ENCODE data around the gene CPSF4L.

CPSF4L gene

DNA sequence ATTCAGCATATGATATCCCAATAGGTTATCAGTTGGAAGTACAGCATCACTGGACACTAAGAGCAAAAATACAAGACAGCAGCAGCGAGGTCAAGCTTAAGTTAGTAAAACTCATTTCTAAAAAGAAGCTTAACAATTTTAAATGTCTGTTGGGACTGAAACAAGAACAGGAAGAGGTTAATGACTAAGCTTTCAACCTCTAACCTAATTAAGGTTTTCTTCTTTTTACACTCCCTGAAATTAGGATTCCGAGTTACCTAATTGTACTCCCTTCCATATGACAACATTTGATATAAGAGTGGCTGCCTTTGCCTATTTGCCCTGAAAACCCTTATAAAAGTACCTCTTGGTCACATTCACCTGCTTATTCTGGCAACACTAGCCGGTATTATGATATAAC, 34.3 kb downstream of the CPSF4L start:
- Histone ChIP-seq H3K27me3 (ENCODE audit: control insufficient read depth, insufficient read depth, low read length) (no peaks in the 10 kb centered on the region), H3K9ac (no peak overlapping the region), H3K4me1 (peaks cover 7% of the 10 kb centered on the region)

GRCh38 chr17:73226556-73227172, 35.0 kb downstream of the CPSF4L start:
- H3K4me1 ChIP-seq, result peaks cover 7% of the 10 kb centered on the region
- no peak overlapping the region for H3K4me2 ChIP-seq (ENCODE audit: low read length)
- no peaks in the 10 kb centered on the region for H3K27me3 ChIP-seq (ENCODE audit: control insufficient read depth, insufficient read depth, low read length)
- H2AFZ ChIP-seq, result no peak overlapping the region
- no peaks in the 10 kb centered on the region for H3K9me3 ChIP-seq (ENCODE audit: control insufficient read depth, low read length)
- peaks cover 12% of the 10 kb centered on the region for H3K79me2 ChIP-seq
- no peaks in the 10 kb centered on the region for H3K36me3 ChIP-seq (ENCODE audit: control insufficient read depth, insufficient read depth, low read length)
- H3K4me3 ChIP-seq (ENCODE audit: low read depth, low read length), result no peak overlapping the region
- no peak overlapping the region for H3K27ac ChIP-seq
- TF ChIP-seq CTCF (IDR thresholded peaks at IDR 0.05), result no peak
- H3K9ac ChIP-seq, result no peak overlapping the region

More for the DNA sequence above, 34.3 kb downstream of the CPSF4L start:
- Histone ChIP-seq H3K79me2 (peaks cover 12% of the 10 kb centered on the region), H3K4me3 (ENCODE audit: low read depth, low read length) (no peak overlapping the region), H3K4me2 (ENCODE audit: low read length) (no peak overlapping the region), H2AFZ (no peak overlapping the region), H3K9me3 (ENCODE audit: control insufficient read depth, low read length) (no peaks in the 10 kb centered on the region), H3K36me3 (ENCODE audit: control insufficient read depth, insufficient read depth, low read length) (no peaks in the 10 kb centered on the region), H3K27ac (no peak overlapping the region)
- TF ChIP-seq CTCF (IDR thresholded peaks at IDR 0.05), result no peak

DNA sequence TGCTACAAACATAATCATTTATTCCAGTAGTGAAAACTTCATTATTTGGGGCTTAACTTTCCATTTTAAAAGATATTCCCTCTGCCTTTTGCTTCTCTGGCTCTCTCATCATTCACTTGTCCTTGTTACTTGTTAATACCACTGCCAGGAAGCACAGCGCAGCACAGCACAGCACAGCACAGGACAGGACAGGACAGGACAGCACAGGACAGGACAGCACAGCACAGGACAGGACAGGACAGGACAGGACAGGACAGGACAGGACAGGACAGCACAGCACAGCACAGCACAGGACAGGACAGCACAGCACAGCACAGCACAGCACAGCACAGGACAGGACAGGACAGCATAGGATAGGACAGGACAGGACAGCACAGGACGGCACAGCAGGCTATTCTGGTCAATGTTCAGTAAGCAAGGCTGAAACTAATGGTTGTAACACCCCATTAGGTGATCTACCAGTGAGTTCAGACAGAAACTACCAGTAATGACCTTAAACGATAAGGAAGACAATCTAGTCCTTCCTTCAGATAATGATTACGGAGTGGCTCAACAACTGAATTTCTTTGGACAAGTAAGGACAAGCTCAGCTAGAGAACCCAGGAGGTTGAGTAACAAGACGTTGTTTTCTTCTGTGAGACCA, 36.9 kb downstream of the CPSF4L start:
- H3K9me3 ChIP-seq (ENCODE audit: control insufficient read depth, low read length), result no peaks in the 10 kb centered on the region
- no peak overlapping the region for H3K4me2 ChIP-seq (ENCODE audit: low read length)
- H3K9ac ChIP-seq, result no peak overlapping the region
- no peaks in the 10 kb centered on the region for H3K36me3 ChIP-seq (ENCODE audit: control insufficient read depth, insufficient read depth, low read length)
- peaks cover 19% of the 10 kb centered on the region for H3K79me2 ChIP-seq
- no peak for TF ChIP-seq CTCF (IDR thresholded peaks at IDR 0.05)
- H3K4me3 ChIP-seq (ENCODE audit: low read depth, low read length), result no peak overlapping the region
- no peak overlapping the region for H2AFZ ChIP-seq
- peaks cover 4% of the 10 kb centered on the region for H3K4me1 ChIP-seq
- H3K27me3 ChIP-seq (ENCODE audit: control insufficient read depth, insufficient read depth, low read length), result no peaks in the 10 kb centered on the region
- no peak overlapping the region for H3K27ac ChIP-seq

DNA sequence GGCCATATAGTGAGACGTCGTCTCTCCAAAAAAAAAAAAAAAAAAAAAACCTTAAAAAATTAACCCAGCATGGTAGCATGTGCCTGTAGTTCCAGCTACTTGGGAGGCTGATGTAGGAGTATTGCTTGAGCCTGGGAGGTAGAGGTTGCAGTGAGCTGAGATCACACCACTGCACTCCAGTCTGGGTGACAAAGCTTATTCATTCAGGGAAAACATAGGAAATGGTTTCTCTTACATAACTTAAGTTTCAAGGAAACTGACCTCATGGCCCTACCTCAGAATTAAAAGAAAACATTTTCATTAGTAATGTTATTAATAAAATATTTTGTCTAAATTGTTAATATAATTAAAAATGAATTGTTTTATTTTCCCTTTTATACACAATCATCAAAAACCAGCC, 37.4 kb downstream of the CPSF4L start:
- no peak overlapping the region for H3K4me2 ChIP-seq (ENCODE audit: low read length)
- H3K4me3 ChIP-seq (ENCODE audit: low read depth, low read length), result no peak overlapping the region
- no peaks in the 10 kb centered on the region for H3K27me3 ChIP-seq (ENCODE audit: control insufficient read depth, insufficient read depth, low read length)
- H3K9me3 ChIP-seq (ENCODE audit: control insufficient read depth, low read length), result no peaks in the 10 kb centered on the region
- no peak for TF ChIP-seq CTCF (IDR thresholded peaks at IDR 0.05)
- H3K36me3 ChIP-seq (ENCODE audit: control insufficient read depth, insufficient read depth, low read length), result no peaks in the 10 kb centered on the region
- no peak overlapping the region for H3K9ac ChIP-seq
- H3K27ac ChIP-seq, result no peak overlapping the region
- H2AFZ ChIP-seq, result no peak overlapping the region
- peaks cover 24% of the 10 kb centered on the region for H3K79me2 ChIP-seq
- H3K4me1 ChIP-seq, result peaks cover 4% of the 10 kb centered on the region
